ENCODE measurements around the gene ENOX1. TPM values are rescaled to one million over a fixed set of nuclear protein-coding genes. Genes with fewer than 3 reads are reported as not detected.
"Not testable (repeated sequence)": the region's sequence is repeated elsewhere in the genome, so short reads cannot be mapped to it uniquely, and the experiment has no call there.

The ENOX1 gene
- total RNA-seq, 4 donors from 2014 or later, result 0.27 to 0.83 (median 0.53) TPM; not detected in 1

DNA sequence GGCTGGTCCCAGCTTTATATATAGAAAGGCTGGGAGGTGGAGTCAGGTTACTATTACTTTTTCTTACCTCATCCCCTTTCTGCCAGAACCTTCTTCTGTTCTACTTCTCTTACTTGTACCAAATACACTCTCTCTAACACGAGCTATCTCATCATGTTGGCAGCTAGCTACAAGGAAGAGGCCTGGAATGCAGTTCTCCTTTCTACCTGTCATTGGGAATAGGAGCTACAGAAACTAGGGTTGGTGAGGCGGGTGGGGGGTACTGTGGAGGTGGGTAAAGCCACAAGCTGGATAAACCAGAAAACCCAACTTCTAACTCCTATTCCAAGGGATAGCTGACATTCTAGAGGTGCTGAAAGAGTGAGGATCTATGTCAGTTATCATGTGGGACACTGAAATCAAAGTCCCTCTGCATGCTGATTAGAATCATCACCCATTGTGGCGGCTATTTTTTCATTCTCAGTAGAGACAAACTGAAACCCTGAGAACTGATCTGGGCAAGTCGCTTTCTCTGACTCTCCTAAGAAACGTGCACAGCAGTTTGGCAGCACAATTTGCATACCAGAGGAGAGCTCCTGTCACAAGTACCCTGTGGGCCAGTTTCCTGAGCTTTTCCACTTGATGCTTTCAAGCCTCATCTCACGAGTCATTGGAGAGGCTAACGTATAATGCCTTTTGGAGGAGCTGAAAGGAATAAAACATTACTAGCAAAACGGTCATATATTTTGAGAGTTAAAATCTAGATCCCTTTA lies 358.1 kb downstream of the ENOX1 start:
- Histone ChIP-seq H3K27ac (no peak overlapping the region), H3K4me1 (no peaks in the 10 kb centered on the region)
- no peak for DNase-seq

DNA sequence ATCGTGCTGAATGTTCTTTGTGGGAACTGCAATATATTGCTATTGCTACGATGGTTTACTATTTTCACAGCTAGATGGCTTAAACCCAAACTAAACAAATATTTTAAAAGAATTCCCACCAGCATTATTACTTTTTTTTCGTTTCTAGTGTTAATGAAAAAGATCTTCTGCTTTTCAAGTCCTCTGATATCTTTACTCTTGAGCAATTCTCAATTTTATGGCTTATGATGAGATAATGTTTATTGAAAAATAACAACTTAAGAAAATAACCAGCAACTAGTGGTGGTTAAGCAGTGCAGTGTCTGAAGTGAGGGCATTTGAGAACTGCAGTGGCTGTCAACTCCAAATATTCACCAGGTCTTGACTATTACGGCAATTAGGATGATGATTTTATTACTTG lies 360.4 kb downstream of the ENOX1 start:
- no peaks in the 10 kb centered on the region for H3K27me3 ChIP-seq

More for the DNA sequence above, 358.1 kb downstream of the ENOX1 start:
- Histone ChIP-seq H3K4me3 (no peak overlapping the region), H3K36me3 (no peaks in the 10 kb centered on the region), H3K9me3 (no peaks in the 10 kb centered on the region), H3K27me3 (no peaks in the 10 kb centered on the region)
- TF ChIP-seq, protein P1, sequence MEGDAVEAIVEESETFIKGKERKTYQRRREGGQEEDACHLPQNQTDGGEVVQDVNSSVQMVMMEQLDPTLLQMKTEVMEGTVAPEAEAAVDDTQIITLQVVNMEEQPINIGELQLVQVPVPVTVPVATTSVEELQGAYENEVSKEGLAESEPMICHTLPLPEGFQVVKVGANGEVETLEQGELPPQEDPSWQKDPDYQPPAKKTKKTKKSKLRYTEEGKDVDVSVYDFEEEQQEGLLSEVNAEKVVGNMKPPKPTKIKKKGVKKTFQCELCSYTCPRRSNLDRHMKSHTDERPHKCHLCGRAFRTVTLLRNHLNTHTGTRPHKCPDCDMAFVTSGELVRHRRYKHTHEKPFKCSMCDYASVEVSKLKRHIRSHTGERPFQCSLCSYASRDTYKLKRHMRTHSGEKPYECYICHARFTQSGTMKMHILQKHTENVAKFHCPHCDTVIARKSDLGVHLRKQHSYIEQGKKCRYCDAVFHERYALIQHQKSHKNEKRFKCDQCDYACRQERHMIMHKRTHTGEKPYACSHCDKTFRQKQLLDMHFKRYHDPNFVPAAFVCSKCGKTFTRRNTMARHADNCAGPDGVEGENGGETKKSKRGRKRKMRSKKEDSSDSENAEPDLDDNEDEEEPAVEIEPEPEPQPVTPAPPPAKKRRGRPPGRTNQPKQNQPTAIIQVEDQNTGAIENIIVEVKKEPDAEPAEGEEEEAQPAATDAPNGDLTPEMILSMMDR (IDR thresholded peaks at IDR 0.05), result no peak
- no peak for TF ChIP-seq POLR2A (IDR thresholded peaks at IDR 0.05)

DNA sequence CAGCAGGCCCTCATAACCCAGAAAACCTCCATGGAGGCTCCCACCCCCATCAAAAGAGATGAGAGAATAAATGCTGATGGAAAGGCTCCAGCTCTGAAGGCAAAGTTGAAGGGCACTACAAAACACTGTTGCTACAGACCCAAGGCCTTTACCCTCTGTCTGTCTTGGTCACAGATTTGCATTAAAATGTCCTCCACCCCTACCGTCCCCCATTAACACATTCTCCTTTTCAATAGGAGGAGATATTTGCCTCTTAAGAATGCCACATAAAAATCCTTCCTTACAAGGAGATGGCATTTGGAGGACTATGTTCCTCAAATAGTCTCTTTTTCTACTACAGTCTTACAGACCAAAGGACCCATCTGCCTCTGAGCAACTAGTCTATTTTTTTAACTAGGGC lies 361.5 kb downstream of the ENOX1 start:
- Histone ChIP-seq H3K4me1 (no peaks in the 10 kb centered on the region), H3K27ac (no peak overlapping the region), H3K27me3 (no peaks in the 10 kb centered on the region), H3K9me3 (no peaks in the 10 kb centered on the region), H3K36me3 (no peaks in the 10 kb centered on the region), H3K4me3 (no peak overlapping the region)
- DNase-seq, result no peak
- TF ChIP-seq, protein P1 (IDR thresholded peaks at IDR 0.05), result no peak
- no peak for TF ChIP-seq POLR2A (IDR thresholded peaks at IDR 0.05)

More for the DNA sequence above, 360.4 kb downstream of the ENOX1 start:
- TF ChIP-seq POLR2A (IDR thresholded peaks at IDR 0.05), result no peak
- TF ChIP-seq, protein P1 (IDR thresholded peaks at IDR 0.05), result no peak
- no peak overlapping the region for H3K27ac ChIP-seq
- no peak for DNase-seq
- no peaks in the 10 kb centered on the region for H3K36me3 ChIP-seq
- H3K4me1 ChIP-seq, result no peaks in the 10 kb centered on the region
- H3K4me3 ChIP-seq, result no peak overlapping the region
- no peaks in the 10 kb centered on the region for H3K9me3 ChIP-seq

DNA sequence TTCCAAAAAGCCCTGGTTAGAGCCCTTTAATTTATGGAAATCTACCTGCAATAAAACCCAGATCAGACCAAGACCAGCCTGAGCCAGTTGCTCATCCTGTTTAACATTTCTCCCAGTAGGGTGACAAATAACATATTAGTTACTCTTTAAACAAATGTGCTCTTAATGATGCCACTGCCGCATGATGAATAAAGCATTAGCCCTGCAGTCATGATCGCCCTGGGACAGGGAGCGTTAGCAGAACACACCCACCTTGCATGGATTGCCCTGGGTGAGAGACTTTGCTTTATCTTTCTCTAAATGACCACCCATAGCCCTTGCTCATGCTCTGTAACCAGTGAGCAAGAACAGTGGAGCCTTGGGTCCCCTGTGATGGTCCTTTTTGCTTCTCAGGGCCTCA lies 362.4 kb downstream of the ENOX1 start:
- no peak for DNase-seq
- H3K27ac ChIP-seq, result no peak overlapping the region
- no peaks in the 10 kb centered on the region for H3K36me3 ChIP-seq
- no peaks in the 10 kb centered on the region for H3K9me3 ChIP-seq
- no peaks in the 10 kb centered on the region for H3K27me3 ChIP-seq
- H3K4me3 ChIP-seq, result no peak overlapping the region
- TF ChIP-seq, protein P1 (IDR thresholded peaks at IDR 0.05), result no peak
- no peak for TF ChIP-seq POLR2A (IDR thresholded peaks at IDR 0.05)
- no peaks in the 10 kb centered on the region for H3K4me1 ChIP-seq

DNA sequence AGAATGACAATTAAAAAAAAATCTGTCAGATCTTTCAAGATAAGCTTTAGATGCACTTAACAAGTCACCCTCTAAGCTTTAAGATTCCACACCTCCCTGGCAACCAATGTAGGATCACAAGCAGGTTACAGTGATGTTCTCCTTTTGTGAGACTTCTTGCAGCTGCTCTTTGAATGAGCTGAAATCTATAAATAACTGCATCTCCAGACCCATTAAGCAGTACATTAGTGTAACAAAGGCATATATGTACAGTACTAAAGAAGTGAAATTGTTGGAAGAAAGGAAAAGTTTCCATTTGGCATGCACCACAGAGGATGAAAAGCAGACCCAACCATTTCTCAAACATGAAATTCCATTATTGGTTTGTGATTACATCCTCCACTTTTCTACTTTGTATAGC lies 364.7 kb downstream of the ENOX1 start:
- TF ChIP-seq POLR2A (IDR thresholded peaks at IDR 0.05), result no peak
- TF ChIP-seq, protein P1 (IDR thresholded peaks at IDR 0.05), result no peak
- Histone ChIP-seq H3K36me3 (no peaks in the 10 kb centered on the region), H3K4me3 (no peak overlapping the region), H3K27me3 (no peaks in the 10 kb centered on the region), H3K27ac (no peak overlapping the region), H3K9me3 (no peaks in the 10 kb centered on the region), H3K4me1 (no peaks in the 10 kb centered on the region)
- DNase-seq, result no peak

DNA sequence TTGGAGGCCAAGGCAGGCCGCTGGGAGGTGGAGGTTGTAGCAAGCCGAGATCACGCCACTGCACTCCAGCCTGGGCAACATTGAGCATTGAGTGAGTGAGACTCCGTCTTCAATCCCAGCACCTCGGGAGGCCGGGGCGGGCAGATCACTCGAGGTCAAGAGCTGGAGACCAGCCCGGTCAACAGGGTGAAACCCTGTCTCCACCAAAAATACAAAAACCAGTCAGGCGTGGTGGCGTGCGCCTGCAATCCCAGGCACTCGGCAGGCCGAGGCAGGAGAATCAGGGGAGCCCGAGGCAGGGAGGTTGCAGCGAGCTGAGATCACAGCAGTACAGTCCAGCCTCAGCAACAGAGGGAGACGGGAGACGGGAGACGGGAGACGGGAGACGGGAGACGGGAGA lies 369.9 kb downstream of the ENOX1 start:
- H3K27me3 ChIP-seq, H3K4me3 ChIP-seq, H3K36me3 ChIP-seq, H3K27ac ChIP-seq, DNase-seq, H3K9me3 ChIP-seq, H3K4me1 ChIP-seq: not testable (repeated sequence)

DNA sequence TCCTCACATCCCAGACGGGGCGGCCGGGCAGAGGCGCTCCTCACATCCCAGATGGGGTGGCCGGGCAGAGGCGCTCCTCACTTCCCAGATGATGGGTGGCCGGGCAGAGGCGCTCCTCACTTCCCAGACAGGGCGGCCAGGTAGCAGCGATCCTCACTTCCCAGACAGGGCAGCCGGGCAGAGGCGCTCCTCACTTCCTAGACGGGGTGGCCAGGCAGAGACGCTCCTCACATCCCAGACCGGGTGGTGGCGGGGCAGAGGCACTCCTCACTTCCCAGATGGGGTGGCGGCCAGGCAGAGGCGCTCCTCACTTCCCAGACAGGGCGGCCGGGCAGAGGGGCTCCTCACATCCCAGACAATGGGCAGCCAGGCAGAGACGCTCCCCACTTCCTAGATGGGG lies 370.4 kb downstream of the ENOX1 start:
- DNase-seq, result not testable (repeated sequence)

DNA sequence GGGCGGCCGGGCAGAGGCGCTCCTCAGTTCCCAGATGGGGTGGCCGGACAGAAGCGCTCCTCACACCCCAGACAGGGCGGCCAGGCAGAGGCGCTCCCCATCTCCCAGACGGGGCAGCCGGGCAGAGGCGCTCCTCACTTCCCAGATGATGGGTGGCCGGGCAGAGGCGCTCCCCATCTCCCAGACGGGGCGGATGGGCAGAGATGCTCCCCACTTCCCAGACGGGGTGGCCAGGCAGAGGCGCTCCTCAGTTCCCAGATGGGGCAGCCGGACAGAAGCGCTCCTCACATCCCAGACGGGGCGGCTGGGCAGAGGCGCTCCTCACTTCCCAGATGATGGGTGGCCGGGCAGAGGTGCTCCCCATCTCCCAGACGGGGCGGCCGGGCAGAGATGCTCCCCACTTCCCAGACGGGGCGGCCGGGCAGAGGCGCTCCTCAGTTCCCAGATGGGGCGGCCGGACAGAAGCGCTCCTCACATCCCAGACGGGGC lies 370.8 kb downstream of the ENOX1 start:
- H3K9me3 ChIP-seq, H3K36me3 ChIP-seq, H3K27me3 ChIP-seq, DNase-seq, H3K4me1 ChIP-seq, H3K4me3 ChIP-seq, H3K27ac ChIP-seq: not testable (repeated sequence)

More for the DNA sequence above, 370.4 kb downstream of the ENOX1 start:
- not testable (repeated sequence) for H3K36me3 ChIP-seq, H3K27ac ChIP-seq, H3K4me3 ChIP-seq, H3K27me3 ChIP-seq, H3K9me3 ChIP-seq, H3K4me1 ChIP-seq
